Fibroblast of peridontal ligament (primary cell): ENCODE data around the gene TMEM229B.
A peak's percentile ranks its signal among the peaks of the same experiment; 100 is the strongest.

Experiments
- DNase-seq: peaks from one replicate; pipeline ENCODE4 v3.0.0-alpha.2; 2010; ENCODE audit errors: extremely low read depth

Gene TMEM229B

DNA sequence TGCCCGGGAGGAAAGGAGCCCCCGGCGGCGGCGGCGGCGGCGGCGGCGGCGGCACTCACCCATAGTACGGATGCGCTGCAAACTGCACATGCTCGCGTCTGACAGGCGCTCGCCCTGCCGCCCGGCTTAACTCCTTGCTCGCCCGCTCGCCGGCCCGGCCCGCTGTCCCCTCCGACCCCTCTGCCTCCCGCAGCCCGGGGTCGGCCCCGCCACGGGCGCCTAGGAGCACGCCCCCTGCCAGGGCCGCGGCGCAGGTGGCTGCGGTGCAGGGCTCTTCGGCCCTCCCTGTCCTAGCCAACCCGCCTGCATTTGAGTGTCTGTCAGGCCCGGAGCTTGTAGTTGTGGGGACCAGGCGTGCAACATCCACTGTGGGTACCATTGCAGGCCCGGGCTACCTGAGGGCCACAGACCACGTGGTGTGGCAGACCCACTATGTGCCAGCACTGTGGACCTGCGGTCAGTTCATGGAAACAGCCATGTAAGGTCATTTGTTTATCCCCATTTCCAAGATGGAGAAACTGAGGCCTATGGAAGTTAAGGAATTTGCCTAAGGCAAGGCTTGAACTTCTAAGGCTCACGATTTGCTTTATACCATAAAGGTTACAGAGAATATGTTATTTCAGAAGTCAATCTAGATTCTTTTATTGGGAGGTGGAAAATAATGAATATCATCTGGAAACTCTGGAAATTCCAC is 27.0 kb upstream of the TMEM229B start:
- no peak for DNase-seq

- DNase-seq = peak; percentile 31
Observed at GRCh38 chr14:67514650-67515385, 26.3 kb upstream of the TMEM229B start.

- no peak for DNase-seq
Observed at GRCh38 chr14:67514203-67514607, 25.7 kb upstream of the TMEM229B start.

- no peak for DNase-seq
Observed at GRCh38 chr14:67513631-67514108, 25.1 kb upstream of the TMEM229B start.

DNA sequence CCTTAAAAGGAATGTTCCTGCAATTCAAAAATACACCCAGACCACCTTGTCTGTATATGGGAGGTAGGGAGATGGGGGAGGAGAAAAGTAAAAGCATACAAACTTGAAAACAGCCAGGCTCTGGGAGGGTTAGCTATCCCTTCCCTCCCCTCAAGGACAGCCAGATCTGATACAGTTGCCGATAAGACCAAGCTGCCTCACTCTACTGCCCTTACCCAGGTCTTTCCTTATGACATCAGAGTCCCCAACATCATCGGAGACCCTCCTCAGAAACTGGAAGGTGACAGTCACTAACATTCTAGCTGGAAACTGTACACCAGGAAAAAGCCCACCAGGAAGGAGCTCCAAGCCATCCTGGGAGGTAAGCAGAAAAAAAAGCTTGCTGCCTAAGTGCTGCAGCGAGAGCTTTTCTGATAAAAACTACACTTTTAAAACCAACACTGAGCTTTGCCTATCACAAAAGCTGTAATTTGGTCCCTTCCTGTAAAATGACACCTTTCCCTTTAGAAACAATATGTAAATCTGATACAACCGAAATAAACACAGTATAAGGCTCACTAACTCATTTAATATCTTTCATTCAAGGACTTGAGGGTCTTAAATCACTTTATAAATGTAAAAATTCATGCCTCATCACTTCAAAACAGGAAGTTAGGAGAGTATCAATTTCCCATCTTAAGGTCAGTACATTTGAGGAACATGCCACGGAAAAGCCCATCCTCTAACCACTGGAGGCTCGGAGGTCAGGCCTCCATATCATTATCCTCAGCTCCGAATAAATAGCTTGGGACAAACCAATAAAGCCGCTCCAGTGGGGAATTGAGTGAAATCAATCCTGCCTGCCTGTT is 24.2 kb upstream of the TMEM229B start:
- no peak for DNase-seq

DNA sequence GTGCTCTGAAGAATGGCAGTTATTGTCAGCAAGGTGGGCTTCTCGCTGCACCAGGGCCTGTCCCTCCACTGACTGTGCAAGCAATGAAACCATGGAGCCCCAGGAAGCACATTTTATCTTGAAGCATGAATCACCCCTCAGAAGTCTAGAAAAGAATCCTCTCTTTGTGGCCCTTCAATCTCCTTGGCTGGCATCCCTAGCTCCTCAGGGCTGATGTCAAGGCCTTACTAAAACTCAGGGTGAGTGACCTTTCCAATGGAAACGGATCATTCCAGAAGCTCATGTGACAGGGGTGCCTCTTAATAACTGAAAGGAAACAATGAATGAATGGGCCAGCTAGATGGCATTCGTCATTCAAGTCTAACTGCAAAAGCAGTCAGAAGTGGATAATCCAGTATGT is 22.3 kb upstream of the TMEM229B start:
- no peak for DNase-seq

- DNase-seq = peak; percentile 21
Observed at GRCh38 chr14:67510121-67510520, 21.6 kb upstream of the TMEM229B start.

DNA sequence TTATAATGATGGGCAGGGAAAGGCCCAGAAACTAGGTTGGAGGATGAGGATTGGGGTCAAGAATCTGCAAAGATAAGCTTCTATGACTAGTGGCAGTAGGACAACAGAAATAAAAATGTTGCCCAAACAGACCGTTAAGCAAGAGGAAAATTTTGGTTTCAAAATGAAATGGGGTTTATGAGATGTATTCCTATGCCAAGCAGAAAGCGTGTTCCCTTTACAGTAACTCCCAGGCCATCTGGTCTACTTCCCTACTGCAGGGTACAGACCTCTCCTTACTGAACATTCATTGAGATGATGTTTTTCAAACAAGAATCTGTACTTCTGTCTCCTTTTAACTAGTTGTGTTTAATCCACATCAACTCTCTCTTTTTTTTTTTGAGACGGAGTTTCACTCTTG is 20.4 kb upstream of the TMEM229B start:
- DNase-seq = no peak

GRCh38 chr14:67505254-67505653 is 16.7 kb upstream of the TMEM229B start:
- no peak for DNase-seq

- DNase-seq = no peak
Observed at GRCh38 chr14:67503331-67503730, 14.8 kb upstream of the TMEM229B start.

GRCh38 chr14:67502867-67503266 is 14.3 kb upstream of the TMEM229B start:
- DNase-seq = no peak

GRCh38 chr14:67501670-67502069 is 13.1 kb upstream of the TMEM229B start:
- no peak for DNase-seq

- DNase-seq = no peak
Observed at GRCh38 chr14:67500981-67501380, 12.5 kb upstream of the TMEM229B start.

GRCh38 chr14:67497716-67498115 is 9.2 kb upstream of the TMEM229B start:
- DNase-seq = no peak

GRCh38 chr14:67497216-67497615 is 8.7 kb upstream of the TMEM229B start:
- DNase-seq = no peak

DNA sequence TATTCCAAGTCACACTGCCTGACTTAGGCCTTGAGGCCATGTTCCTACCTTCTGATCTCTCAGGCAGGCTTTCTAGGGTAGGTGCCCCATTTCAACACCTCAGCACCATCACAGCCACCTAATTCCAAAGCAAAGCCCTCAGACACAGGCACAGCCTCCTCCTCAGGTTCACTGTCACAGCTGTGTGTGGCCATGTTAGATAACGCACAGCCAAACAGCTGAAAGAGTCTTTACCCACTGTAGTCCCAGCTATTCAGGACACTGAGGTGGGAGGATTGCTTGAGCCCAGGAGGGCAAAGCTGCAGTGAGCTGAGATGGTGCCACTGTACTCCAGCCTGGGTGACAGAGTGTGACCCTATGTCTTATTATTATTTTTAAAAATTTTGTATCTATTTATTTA is 7.3 kb upstream of the TMEM229B start:
- no peak for DNase-seq

- DNase-seq = no peak
Observed at GRCh38 chr14:67493092-67493717, 4.7 kb upstream of the TMEM229B start.

GRCh38 chr14:67492538-67492937 is 4.0 kb upstream of the TMEM229B start:
- no peak for DNase-seq

DNA sequence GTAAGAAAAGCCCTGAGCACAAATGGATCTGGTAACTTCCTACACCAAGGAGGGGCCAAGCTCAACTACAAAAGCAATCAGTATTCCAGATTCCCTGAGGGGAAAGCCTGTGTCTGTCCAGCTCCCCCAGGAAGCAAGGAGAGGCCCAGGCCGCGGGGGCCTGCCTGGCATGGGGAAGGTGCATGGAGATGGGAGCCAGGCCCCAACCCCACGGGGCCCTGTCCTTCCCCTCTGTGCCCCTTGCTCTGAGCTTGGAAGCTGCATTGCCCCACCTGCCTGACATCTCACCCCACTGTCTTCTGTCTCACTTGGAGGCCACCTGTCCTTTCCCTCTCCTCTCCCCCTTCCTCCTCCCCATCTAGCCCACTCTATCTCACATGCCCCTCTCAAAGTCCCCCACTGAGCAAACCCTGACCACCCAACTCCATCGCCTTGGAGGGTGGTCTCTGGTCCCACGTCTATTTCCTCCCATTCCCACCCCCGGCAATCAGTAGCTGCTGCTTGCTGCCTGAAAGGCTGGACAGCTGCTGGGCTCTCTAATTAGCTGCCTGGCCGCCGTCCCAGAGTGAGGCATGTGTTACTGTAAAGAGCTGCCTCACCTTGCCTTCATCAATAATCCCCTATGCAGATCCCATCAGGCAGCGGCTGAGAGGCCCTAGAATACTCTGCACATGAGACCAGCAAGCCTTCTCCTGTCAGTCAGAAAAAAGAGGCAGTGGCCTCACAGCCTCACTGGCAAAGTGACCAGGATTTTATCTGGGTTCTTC is 3.4 kb upstream of the TMEM229B start:
- DNase-seq = no peak

DNA sequence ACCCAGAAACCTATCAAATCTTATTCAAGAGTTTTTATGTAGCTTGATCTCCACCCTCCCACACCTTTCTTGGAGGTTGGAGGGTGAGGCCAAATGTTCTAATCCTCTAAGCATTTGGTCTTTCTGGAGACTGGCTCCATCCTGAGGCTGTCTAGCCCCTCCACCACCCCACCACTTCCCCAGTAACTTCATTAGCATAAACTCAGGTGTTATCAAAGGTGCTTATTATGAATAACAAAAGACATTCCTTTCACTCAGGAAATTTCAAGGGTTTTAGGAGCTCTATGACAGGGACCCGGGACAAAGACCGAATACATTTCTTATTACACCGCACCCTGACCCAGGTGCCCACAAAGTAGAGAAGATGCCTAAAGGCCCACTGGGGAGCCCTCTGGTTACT is 2.8 kb upstream of the TMEM229B start:
- DNase-seq = no peak

- DNase-seq = no peak
Observed at GRCh38 chr14:67490196-67490595, 1.7 kb upstream of the TMEM229B start.
